Mucosa of gallbladder (tissue), 1 donor: ENCODE results near the gene ARL5B. TPM values are rescaled to one million over a fixed set of nuclear protein-coding genes. Genes with fewer than 3 reads are reported as not detected.

Experiments
- DNase-seq: peaks from one replicate; pipeline ENCODE4 v3.0.0-alpha.2; 2020; ENCODE audit warnings: low spot score
- total RNA-seq: library from RNA; stranded (reverse); gene quantifications from one replicate; pipeline ENCODE4 v1.2.1, GENCODE V29; 2021
- donor health status: DM: no; HTN: no; CAD: no.

ARL5B gene
- total RNA-seq, 1 donor from 2014 or later = 15.0 TPM

GRCh38 chr10:18658271-18659124, 733 bp upstream of the ARL5B start:
- DNase-seq = no peak

- DNase-seq = peak; percentile 72
Measured at GRCh38 chr10:18659819-18660535, 746 bp downstream of the ARL5B start.

- DNase-seq = no peak
Measured at GRCh38 chr10:18660816-18661431, 1.7 kb downstream of the ARL5B start.

- DNase-seq = no peak
Measured at GRCh38 chr10:18664841-18665478, 5.7 kb downstream of the ARL5B start.

GRCh38 chr10:18665815-18666558, 6.8 kb downstream of the ARL5B start:
- DNase-seq = no peak

- DNase-seq = no peak
Measured at GRCh38 chr10:18666810-18667209, 7.6 kb downstream of the ARL5B start.

GRCh38 chr10:18668026-18668425, 8.8 kb downstream of the ARL5B start:
- DNase-seq = no peak

- no peak for DNase-seq
Measured at GRCh38 chr10:18675086-18675801, 16.0 kb downstream of the ARL5B start.

GRCh38 chr10:18680754-18681153, 21.5 kb downstream of the ARL5B start:
- DNase-seq = no peak

GRCh38 chr10:18681366-18681765, 22.1 kb downstream of the ARL5B start:
- DNase-seq = no peak

- DNase-seq = no peak
Measured at GRCh38 chr10:18681971-18682411, 22.8 kb downstream of the ARL5B start.

- DNase-seq = no peak
Measured at GRCh38 chr10:18683427-18683826, 24.2 kb downstream of the ARL5B start.

- DNase-seq = no peak
Measured at GRCh38 chr10:18684416-18684815, 25.2 kb downstream of the ARL5B start.

GRCh38 chr10:18684953-18685352, 25.7 kb downstream of the ARL5B start:
- no peak for DNase-seq

GRCh38 chr10:18685555-18685954, 26.3 kb downstream of the ARL5B start:
- no peak for DNase-seq

- no peak for DNase-seq
Measured at GRCh38 chr10:18687195-18687594, 28.0 kb downstream of the ARL5B start.

- DNase-seq = no peak
Measured at GRCh38 chr10:18687706-18688105, 28.5 kb downstream of the ARL5B start.

GRCh38 chr10:18689498-18689897, 30.3 kb downstream of the ARL5B start:
- DNase-seq = no peak

GRCh38 chr10:18690541-18690940, 31.3 kb downstream of the ARL5B start:
- no peak for DNase-seq
